Heart right ventricle (tissue), 16 donors: ENCODE data around the gene ARRDC1. TPM values are rescaled to one million over a fixed set of nuclear protein-coding genes. Genes with fewer than 3 reads are reported as not detected.
A peak's percentile ranks its signal among the peaks of the same experiment; 100 is the strongest.

Source experiments
- ATAC-seq, 8 donors: fragments of 200-7000 bp; cut with Tn5 transposase; one replicate each; pipeline ENCODE4 v1.9.1; 2020; ENCODE audit warnings: mild to moderate bottlenecking in 8 of 8, moderate library complexity in 8 of 8, moderate number of reproducible peaks in 1 of 8
- DNase-seq, 2 donors: peaks; one replicate each; pipeline ENCODE4 v3.0.0-alpha.2; 2020
- H3K27ac ChIP-seq, 10 donors: fragments of 200-600 bp; sonication (generic) in 2 of 10; one replicate each; pipeline versions ENCODE4 v1.5.0 to v1.8.0; 2020 to 2022; ENCODE audit warnings: mild to moderate bottlenecking in 3 of 10
- H3K27me3 ChIP-seq, 7 donors: fragments of 200-600 bp; one replicate each; pipeline ENCODE4 v1.8.0; 2021 to 2022; ENCODE audit warnings: mild to moderate bottlenecking in 2 of 7
- H3K36me3 ChIP-seq, 9 donors: fragments of 200-600 bp; sonication (generic) in 1 of 9; one replicate each; pipeline versions ENCODE4 v1.5.0 to v1.8.0; 2020 to 2022; ENCODE audit warnings: mild to moderate bottlenecking in 2 of 9
- H3K4me1 ChIP-seq, 9 donors: fragments of 200-600 bp; sonication (generic) in 1 of 9; one replicate each; pipeline versions ENCODE4 v1.5.0 to v1.8.0; 2020 to 2022; ENCODE audit warnings: mild to moderate bottlenecking in 4 of 9
- H3K4me3 ChIP-seq, 10 donors: fragments of 200-600 bp; sonication (generic) in 2 of 10; one replicate each; pipeline versions ENCODE4 v1.5.0 to v1.8.0; 2020 to 2022; ENCODE audit warnings: mild to moderate bottlenecking in 7 of 10, moderate library complexity in 2 of 10
- H3K9me3 ChIP-seq, 11 donors: fragments of 200-600 bp in 10 of 11; sonication (generic) in 2 of 11; one replicate each; pipeline versions ENCODE4 v1.5.0 to v1.8.0; 2013 to 2022; ENCODE audit warnings: mild to moderate bottlenecking in 2 of 11, control low read depth in 1 of 11, moderate library complexity in 1 of 11
- CTCF ChIP-seq, 9 donors: fragments of 200-600 bp; sonication (generic) in 2 of 9; IDR thresholded peaks; one replicate each; pipeline versions ENCODE4 v1.5.0 to v1.8.0; 2021 to 2022; ENCODE audit warnings: antibody characterized with exemption in 9 of 9, mild to moderate bottlenecking in 5 of 9, moderate library complexity in 1 of 9
- WGBS, 2 donors: extraction: QIAGEN DNeasy Blood & Tissue Kit; methylation state at CpG; one replicate each; pipeline ENCODE4 v1.1.7; 2013; ENCODE audit warnings: inconsistent platforms in 1 of 2; 5-methylcytosine and 5-hydroxymethylcytosine counted together
- intact Hi-C, 10 donors: fragments of 100-400 bp; cut with DNase I; formaldehyde crosslinking; loops; one replicate each; pipeline versions ENCODE4 v1.11.1 to v1.14.2; 2022
- polyA plus RNA-seq, 2 donors: library from polyadenylated mRNA; stranded (reverse); fragments of 200-250 nt; gene quantifications; one replicate each; pipeline ENCODE4 v1.2.3, GENCODE V29; 2013
- total RNA-seq, 10 donors: library from RNA; stranded (reverse); fragmentation: NEBNext Ultra II Directional in 3 of 10; extraction: Animal tissue kit (Norgen Biotek cat#: 25700) in 3 of 10; gene quantifications; one replicate each; pipeline versions ENCODE4 v1.2.1 to v1.2.4, GENCODE V29; 2021 to 2023
- donor health status: Arrhythmogenic right ventricular cardiomyopathy.
- donor health status: ischemic (EF 13 %, LVEDD 7.1; RV severe dilation, severe dysfunction).
- donor health status: healthy with polysubstance abuse.
- donor health status: DM: no; HTN: yes; CAD: no.
- donor health status: DM: no; HTN: no; CAD: no.
- donor health status: ischemic (EF 25% LVEDD 6.9; RV normal size, moderate dysfunction).
- donor health status: ischemic (EF 25% LVEDD 5.7; RV mildly dilated, moderate dysfunction).
- donor health status: healthy.
- donor health status: DM: yes; HTN: yes; CAD: no.
- donor health status: Ischemic cardiomyopathy.
- donor health status: ischemic (EF 35%, LVEDD 5.7; RV mildly dilated, moderate dysfunction).
- donor health status: nonischemic (EF 11% LVEDD 7.7; RV severe dilation, severe dysfunction).
- donor health status: DM: yes; HTN: yes; CAD: no.
- donor health status: PGD.
- donor health status: ischemic (EF 29% LVEDD 5.4; RV normal size, mild dysfunction).
- donor health status: nonischemic (EF 23%, LVEDD 6.1; RV moderate dilation, normal function).

The ARRDC1 gene
- total and polyA plus RNA-seq, 12 donors, result 10.3 to 93.1 (median 15.2) TPM

DNA sequence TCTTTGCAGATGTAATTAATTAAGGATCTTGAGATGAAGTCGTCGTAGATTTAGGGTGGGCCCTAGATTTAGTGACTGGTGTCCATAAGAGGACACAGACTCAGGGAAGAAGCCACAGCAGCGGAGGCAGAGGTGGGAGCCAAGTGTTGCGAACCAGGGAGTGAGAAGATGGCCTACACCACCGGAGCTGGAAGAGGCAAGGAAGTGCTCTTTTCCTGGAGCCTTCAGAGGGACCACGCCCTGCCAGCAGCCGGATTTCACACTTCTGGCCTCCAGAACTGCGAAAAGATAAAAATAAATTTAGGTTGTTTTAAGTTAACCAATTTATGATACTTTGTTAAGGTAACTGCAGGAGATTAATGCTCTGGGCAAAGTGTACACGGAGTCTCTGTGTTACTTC is 44.1 kb downstream of the ARRDC1 start:
- Histone ChIP-seq H3K36me3 (peaks cover 0 to 64% (median 6%) of the 10 kb centered on the region in 9 donors), H3K27me3 (no peaks in the 10 kb centered on the region), H3K4me1 (peaks cover 0 to 21% (median 6%) of the 10 kb centered on the region in 9 donors), H3K27ac (no peak overlapping the region), H3K9me3 (no peaks in the 10 kb centered on the region), H3K4me3 (no peak overlapping the region)
- WGBS, 2 donors, result 66 to 81% methylated on average over 9 of the region's 9 CpGs
- ATAC-seq, result peak in 2 of 8 donors; percentile 34 to 55
- intact Hi-C loops, result no loop called here
- no peak for TF ChIP-seq CTCF (IDR thresholded peaks at IDR 0.05)
- no peak for DNase-seq

DNA sequence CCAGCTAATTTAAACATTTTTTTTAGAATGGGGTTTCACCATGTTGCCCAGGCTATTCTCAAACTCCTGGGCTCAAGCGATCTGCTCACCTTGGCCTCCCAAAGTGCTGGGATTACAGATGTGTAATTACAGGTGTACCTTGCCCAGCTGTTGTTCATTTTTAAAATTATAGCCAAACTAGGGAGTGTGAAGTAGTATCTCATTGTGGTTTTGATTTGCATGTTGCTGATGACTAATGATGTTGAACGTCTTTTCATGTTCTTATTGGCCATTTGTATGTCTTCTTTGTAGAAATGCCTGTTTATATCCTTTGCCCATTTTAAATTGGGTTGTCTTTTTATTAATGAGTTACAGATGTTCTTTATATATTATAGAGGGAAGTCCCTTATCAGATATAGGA is 44.8 kb downstream of the ARRDC1 start:
- Histone ChIP-seq H3K27me3 (no peaks in the 10 kb centered on the region), H3K4me1 (peaks cover 0 to 20% (median 6%) of the 10 kb centered on the region in 9 donors), H3K36me3 (peaks cover 0 to 71% (median 6%) of the 10 kb centered on the region in 9 donors), H3K4me3 (no peak overlapping the region), H3K27ac (no peak overlapping the region), H3K9me3 (no peaks in the 10 kb centered on the region)
- DNase-seq (no peak), ATAC-seq (no peak)
- intact Hi-C loops, result no loop called here
- TF ChIP-seq CTCF (IDR thresholded peaks at IDR 0.05), result no peak
- WGBS, 2 donors, result 95 to 98% methylated on average over 2 of the region's 2 CpGs

DNA sequence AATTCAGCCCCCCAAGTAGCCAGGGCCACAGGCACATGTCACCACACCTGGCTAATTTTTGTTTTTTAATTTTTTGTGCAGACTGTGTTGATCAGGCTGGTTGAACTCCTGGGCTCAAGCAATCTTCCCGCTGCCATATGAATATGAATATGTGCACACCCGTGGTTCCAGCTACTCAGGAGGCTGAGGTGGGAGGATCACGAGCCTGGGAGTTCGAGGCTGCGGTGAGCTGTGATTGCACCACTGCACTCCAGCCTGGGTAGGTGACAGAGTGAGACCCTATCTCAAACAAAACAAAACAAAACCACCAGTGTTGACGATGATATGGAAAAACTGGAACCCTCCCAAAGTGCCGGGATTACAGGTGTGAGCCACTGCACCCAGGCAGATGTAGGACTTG is 45.3 kb downstream of the ARRDC1 start:
- DNase-seq, result no peak
- Histone ChIP-seq H3K9me3 (no peaks in the 10 kb centered on the region), H3K36me3 (peaks cover 0 to 75% (median 6%) of the 10 kb centered on the region in 9 donors), H3K27ac (no peak overlapping the region), H3K4me3 (no peak overlapping the region), H3K27me3 (no peaks in the 10 kb centered on the region), H3K4me1 (peaks cover 0 to 20% (median 6%) of the 10 kb centered on the region in 9 donors)
- intact Hi-C loops, result no loop called here
- WGBS, 2 donors, result 94 to 96% methylated on average over 7 of the region's 7 CpGs
- no peak for TF ChIP-seq CTCF (IDR thresholded peaks at IDR 0.05)
- ATAC-seq, result no peak

DNA sequence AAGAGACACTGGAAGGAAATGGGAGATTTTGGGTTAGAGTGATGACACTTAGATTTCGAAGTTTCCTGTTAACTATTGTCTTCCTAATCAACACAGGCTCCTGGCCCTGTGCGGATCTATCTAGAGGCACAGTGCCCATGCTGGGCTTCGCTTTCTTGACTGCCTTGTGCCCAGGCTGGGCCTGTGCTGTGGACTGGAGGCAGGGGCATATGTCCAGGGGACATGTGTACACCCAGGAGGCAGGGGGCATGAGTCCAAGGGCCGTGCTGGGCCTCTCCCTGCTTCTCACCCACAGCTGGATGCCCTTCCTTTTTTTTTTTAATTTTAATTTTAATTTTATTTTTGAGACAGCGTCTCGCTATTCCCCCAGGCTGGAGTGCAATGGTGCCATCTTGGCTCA is 50.9 kb downstream of the ARRDC1 start:
- Histone ChIP-seq H3K9me3 (no peaks in the 10 kb centered on the region), H3K4me3 (no peak overlapping the region), H3K27me3 (no peaks in the 10 kb centered on the region), H3K27ac (no peak overlapping the region), H3K4me1 (peaks cover 0 to 13% (median 0%) of the 10 kb centered on the region in 9 donors), H3K36me3 (peaks cover 0 to 54% (median 6%) of the 10 kb centered on the region in 9 donors)
- intact Hi-C loops, result no loop called here
- ATAC-seq (no peak), DNase-seq (no peak)
- TF ChIP-seq CTCF (IDR thresholded peaks at IDR 0.05), result no peak
- WGBS, 2 donors, result 97 to 98% methylated on average over 6 of the region's 6 CpGs
